SK-N-MC (cell line): Measurements from ENCODE around the gene MATN3.

Experiments
- EZH2 ChIP-seq: fragments of 200-600 bp; sonication (generic); IDR thresholded peaks from one replicate; pipeline ENCODE4 v1.6.1; 2017; ENCODE audit warnings: antibody characterized with exemption
- POLR2AphosphoS5 ChIP-seq: IDR thresholded peaks from 2 replicates; pipeline ENCODE4 v1.6.1; 2012; ENCODE audit warnings: mild to moderate bottlenecking, low read depth, low read length, borderline replicate concordance

DNA sequence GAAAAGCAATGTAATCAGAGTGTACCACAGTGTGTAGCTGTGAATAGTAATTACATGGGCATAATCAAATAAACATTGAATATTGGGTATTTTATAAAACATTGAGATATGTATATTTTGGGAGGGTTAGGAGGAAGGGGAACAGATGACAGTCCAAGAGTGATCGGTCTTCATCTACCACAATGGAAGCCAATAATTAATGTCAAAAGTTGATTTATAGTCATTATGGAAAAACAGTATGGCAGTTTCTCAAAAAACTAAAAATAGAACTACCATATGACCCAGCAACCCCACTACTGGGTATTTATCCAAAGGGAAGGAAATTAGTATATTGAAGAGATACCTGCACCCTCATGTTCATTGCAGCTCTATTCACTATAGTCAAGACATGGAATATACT lies 44.8 kb upstream of the MATN3 start:
- TF ChIP-seq POLR2AphosphoS5 (no peak), EZH2 (no peak)
